Activated naive CD4-positive, alpha-beta T cell treated with anti-CD3 and anti-CD28 coated beads, Interleukin-2, amount 10 ng/mL, durations not matched to agents 7 days and 5 days (primary cell): ENCODE measurements around the gene DSC1.
"Not testable (repeated sequence)": the region's sequence is repeated elsewhere in the genome, so short reads cannot be mapped to it uniquely, and the experiment has no call there.

ENCODE experiments used
- CTCF ChIA-PET: fragments of 350-600 bp; sonication (Branson Sonifier 250); formaldehyde crosslinking; loops from one replicate; lab custom pipeline; 2021; ENCODE audit warnings: antibody characterized with exemption; lab: Charles Lee
- DNase-seq: peaks from one replicate; pipeline ENCODE4 v3.0.0-alpha.2; 2020
- H3K27ac Mint-ChIP-seq: one replicate; pipeline ENCODE4 v1.8.0; 2021; ENCODE audit warnings: mild to moderate bottlenecking, moderate library complexity, mixed read lengths
- H3K27me3 Mint-ChIP-seq: one replicate; pipeline ENCODE4 v1.8.0; 2021; ENCODE audit warnings: mild to moderate bottlenecking, mixed read lengths
- H3K36me3 Mint-ChIP-seq: one replicate; pipeline ENCODE4 v1.8.0; 2021; ENCODE audit warnings: mixed read lengths
- H3K4me1 Mint-ChIP-seq: one replicate; pipeline ENCODE4 v1.8.0; 2021; ENCODE audit warnings: mixed read lengths
- H3K4me3 Mint-ChIP-seq: one replicate; pipeline ENCODE4 v1.8.0; 2021; ENCODE audit warnings: mild to moderate bottlenecking, moderate library complexity, mixed read lengths
- H3K9me3 Mint-ChIP-seq: one replicate; pipeline ENCODE4 v1.8.0; 2021; ENCODE audit warnings: mixed read lengths

DSC1 gene

DNA sequence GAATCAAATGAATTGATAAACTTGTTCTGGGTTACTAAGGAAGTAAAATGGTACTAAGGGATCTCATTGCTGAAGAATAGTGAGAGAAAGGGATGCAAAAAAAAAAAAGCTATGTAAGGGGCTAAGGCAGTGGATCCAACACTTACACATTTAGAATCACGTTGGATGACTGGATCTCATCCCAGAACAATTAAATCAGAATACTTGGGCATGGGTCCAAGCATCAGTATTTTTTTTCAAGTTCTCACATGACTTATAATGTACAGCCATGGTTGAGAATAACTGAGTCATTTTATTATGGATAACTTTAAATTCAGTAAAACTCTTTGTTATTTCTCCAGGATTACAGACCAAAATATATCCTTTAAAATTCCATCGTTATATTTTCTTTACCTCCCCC, 8.5 kb downstream of the DSC1 start:
- CTCF ChIA-PET, result no interaction called here
- Mint-ChIP-seq H3K27ac (no peak overlapping the region), H3K4me1 (no peaks in the 10 kb centered on the region), H3K36me3 (no peaks in the 10 kb centered on the region), H3K4me3 (no peak overlapping the region), H3K9me3 (peaks cover 2% of the 10 kb centered on the region), H3K27me3 (no peaks in the 10 kb centered on the region)
- no peak for DNase-seq

DNA sequence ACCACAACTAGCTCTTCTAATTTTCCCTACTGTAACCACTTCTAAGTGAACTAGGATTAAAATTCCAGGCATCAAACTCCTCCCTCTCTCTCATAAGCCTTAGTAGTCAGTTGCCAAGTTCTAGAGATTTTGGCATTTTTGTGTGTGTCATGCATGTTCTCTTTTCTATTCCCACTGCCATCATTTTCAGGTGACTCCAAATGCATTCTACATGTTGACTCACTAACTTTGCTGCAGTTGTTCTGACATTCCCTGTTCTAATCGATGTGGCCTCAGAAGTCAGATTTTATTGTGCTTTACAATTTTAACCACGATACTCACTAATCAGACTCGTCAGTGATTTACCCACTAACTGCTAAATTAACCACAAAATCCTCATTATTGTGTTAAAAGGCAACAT, 13.3 kb downstream of the DSC1 start:
- Mint-ChIP-seq H3K4me1 (no peaks in the 10 kb centered on the region), H3K9me3 (peaks cover 4% of the 10 kb centered on the region), H3K27ac (no peak overlapping the region), H3K27me3 (no peaks in the 10 kb centered on the region), H3K4me3 (no peak overlapping the region), H3K36me3 (no peaks in the 10 kb centered on the region)
- CTCF ChIA-PET, result no interaction called here
- DNase-seq, result no peak

DNA sequence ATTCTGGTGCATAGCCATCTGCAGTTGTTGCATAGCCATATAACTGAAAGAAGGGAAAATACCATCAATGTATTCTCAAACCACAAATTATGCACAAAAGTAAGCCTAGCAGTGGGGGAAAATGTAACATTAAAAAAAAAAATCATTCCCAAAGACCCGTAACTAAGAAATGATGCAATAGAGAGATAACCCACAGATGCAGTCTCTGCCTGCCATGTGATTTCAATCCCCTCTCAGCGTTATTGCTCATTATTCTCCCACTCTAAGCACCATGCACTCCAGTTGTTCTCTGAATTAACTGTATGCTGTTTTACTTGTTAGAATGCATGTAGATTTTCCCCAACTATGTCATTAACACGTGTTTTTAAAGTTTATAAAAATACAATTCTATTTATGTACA, 14.1 kb downstream of the DSC1 start:
- Mint-ChIP-seq H3K4me1 (no peaks in the 10 kb centered on the region), H3K4me3 (no peak overlapping the region), H3K36me3 (no peaks in the 10 kb centered on the region), H3K27ac (no peak overlapping the region), H3K9me3 (peaks cover 4% of the 10 kb centered on the region), H3K27me3 (no peaks in the 10 kb centered on the region)
- CTCF ChIA-PET, result no interaction called here
- no peak for DNase-seq

DNA sequence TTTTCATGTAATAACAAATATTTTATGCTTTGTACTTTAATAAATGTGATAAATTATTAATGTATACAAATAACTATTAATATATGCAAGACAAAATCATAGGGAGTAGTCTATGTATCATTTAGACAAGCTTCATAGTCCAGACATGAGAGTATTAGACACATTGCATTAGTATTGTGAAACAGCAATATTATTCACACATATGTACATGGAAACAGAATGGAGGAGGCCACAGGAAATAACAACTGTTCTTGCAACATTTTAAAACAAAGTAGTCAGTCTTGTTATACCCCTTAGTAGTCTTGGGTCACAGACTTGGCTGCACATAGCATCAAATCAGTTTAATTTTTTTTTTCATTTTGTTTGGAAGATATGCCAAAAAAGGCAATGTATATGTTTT, 15.8 kb downstream of the DSC1 start:
- no peaks in the 10 kb centered on the region for H3K36me3 Mint-ChIP-seq
- DNase-seq, result no peak
- H3K4me3 Mint-ChIP-seq, result no peak overlapping the region
- no peaks in the 10 kb centered on the region for H3K4me1 Mint-ChIP-seq
- CTCF ChIA-PET, result no interaction called here
- peaks cover 4% of the 10 kb centered on the region for H3K9me3 Mint-ChIP-seq
- no peaks in the 10 kb centered on the region for H3K27me3 Mint-ChIP-seq
- no peak overlapping the region for H3K27ac Mint-ChIP-seq

DNA sequence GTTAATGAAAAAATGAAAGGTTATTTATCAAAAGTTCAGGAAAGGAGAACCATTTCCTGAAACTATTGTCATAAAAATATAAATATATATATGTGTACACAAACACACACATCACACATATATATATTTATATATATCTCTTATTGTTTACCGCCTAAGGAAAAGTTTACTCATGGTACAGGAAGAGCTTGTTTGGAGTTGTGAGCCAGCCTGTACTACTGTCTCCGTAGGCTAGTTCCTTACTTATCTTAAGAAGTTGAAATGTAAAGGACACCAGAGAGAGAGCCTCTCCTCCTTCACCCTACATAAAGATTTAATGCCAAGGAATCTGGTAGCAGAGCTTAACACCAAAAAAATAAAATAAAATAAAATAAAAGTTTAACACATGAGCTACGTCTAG, 19.6 kb downstream of the DSC1 start:
- H3K27ac Mint-ChIP-seq, result no peak overlapping the region
- CTCF ChIA-PET, result no interaction called here
- no peaks in the 10 kb centered on the region for H3K4me1 Mint-ChIP-seq
- no peak overlapping the region for H3K4me3 Mint-ChIP-seq
- no peak for DNase-seq
- H3K27me3 Mint-ChIP-seq, result no peaks in the 10 kb centered on the region
- H3K9me3 Mint-ChIP-seq, result peaks cover 2% of the 10 kb centered on the region
- no peaks in the 10 kb centered on the region for H3K36me3 Mint-ChIP-seq

GRCh38 chr18:31138709-31139108, 23.9 kb downstream of the DSC1 start:
- DNase-seq, result no peak
- Mint-ChIP-seq H3K9me3 (no peaks in the 10 kb centered on the region), H3K27ac (no peak overlapping the region), H3K36me3 (no peaks in the 10 kb centered on the region), H3K4me1 (no peaks in the 10 kb centered on the region), H3K27me3 (no peaks in the 10 kb centered on the region), H3K4me3 (no peak overlapping the region)
- CTCF ChIA-PET, result no interaction called here

- no peak for DNase-seq
- Mint-ChIP-seq H3K9me3 (no peaks in the 10 kb centered on the region), H3K4me3 (no peak overlapping the region), H3K27ac (no peak overlapping the region), H3K4me1 (no peaks in the 10 kb centered on the region), H3K27me3 (no peaks in the 10 kb centered on the region), H3K36me3 (no peaks in the 10 kb centered on the region)
- CTCF ChIA-PET, result no interaction called here
Measured at GRCh38 chr18:31134988-31135529, 27.6 kb downstream of the DSC1 start.

DNA sequence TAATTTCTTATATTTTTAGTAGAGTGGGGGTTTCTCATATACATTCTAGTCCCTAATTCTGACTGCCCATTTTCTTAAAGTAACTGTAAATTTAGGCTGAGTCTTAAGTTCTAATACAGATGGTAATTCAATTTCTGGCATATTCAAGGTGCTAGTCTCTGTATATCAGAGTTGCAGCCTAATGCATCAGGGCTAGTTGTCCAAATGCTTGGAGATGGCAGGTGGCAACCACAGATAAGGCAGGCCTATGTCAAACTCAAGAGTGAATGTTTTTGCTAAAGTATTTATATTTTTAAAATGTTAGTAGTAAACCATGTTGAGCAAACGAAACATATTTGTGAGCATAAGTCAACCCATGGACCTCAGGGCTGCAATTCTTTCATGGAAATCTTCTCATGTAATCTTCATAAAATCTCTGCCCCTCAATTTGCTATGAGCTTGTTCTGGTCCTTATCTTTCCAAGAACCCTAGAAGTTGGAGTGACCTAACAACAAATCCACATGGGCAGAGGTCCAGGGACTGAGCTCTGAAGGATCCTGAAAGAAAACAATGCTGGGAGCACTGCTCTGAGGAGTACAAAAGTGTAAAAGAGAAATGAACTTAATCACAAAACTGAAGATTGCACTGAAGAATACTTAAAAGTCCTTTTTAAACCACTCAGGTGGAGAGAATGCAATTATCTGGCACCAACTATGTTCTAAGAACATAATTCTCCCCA, 33.1 kb downstream of the DSC1 start:
- no peaks in the 10 kb centered on the region for H3K27me3 Mint-ChIP-seq
- CTCF ChIA-PET, result no interaction called here

GRCh38 chr18:31125878-31126277, 36.8 kb downstream of the DSC1 start:
- Mint-ChIP-seq H3K9me3 (peaks cover 2% of the 10 kb centered on the region), H3K36me3 (no peaks in the 10 kb centered on the region), H3K27me3 (no peaks in the 10 kb centered on the region), H3K27ac (no peak overlapping the region), H3K4me1 (peaks cover under 1% of the 10 kb centered on the region), H3K4me3 (no peak overlapping the region)
- no peak for DNase-seq
- CTCF ChIA-PET, result no interaction called here

More for the DNA sequence above, 33.1 kb downstream of the DSC1 start:
- H3K27ac Mint-ChIP-seq, result no peak overlapping the region
- no peak for DNase-seq
- H3K4me1 Mint-ChIP-seq, result no peaks in the 10 kb centered on the region
- H3K36me3 Mint-ChIP-seq, result no peaks in the 10 kb centered on the region
- H3K9me3 Mint-ChIP-seq, result no peaks in the 10 kb centered on the region
- no peak overlapping the region for H3K4me3 Mint-ChIP-seq

DNA sequence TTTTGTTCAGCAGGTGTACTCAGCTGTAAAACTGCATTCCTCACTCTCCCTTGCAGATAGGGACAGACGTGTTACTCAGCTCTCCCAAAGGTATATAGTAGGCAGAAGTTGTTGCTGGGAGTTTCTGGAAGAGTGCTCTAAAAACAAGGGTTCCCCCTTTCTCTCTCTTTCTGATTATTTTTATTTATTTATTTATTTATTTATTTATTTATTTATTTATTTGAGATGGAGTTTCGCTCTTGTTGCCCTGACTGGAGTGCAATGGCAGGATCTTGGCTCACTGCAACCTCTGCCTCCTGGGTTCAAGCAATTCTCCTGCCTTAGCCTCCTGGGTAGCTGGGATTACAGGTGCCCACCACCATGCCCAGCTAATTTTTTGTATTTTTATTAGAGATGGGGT, 39.5 kb downstream of the DSC1 start:
- H3K4me3 Mint-ChIP-seq, H3K9me3 Mint-ChIP-seq, H3K27me3 Mint-ChIP-seq, DNase-seq, CTCF ChIA-PET, H3K4me1 Mint-ChIP-seq, H3K27ac Mint-ChIP-seq, H3K36me3 Mint-ChIP-seq: not testable (repeated sequence)

GRCh38 chr18:31120594-31120993, 42.1 kb downstream of the DSC1 start:
- Mint-ChIP-seq H3K27ac (no peak overlapping the region), H3K27me3 (no peaks in the 10 kb centered on the region), H3K36me3 (no peaks in the 10 kb centered on the region), H3K4me1 (peaks cover 5% of the 10 kb centered on the region), H3K4me3 (no peak overlapping the region), H3K9me3 (peaks cover 8% of the 10 kb centered on the region)
- CTCF ChIA-PET, result no interaction called here
- no peak for DNase-seq

DNA sequence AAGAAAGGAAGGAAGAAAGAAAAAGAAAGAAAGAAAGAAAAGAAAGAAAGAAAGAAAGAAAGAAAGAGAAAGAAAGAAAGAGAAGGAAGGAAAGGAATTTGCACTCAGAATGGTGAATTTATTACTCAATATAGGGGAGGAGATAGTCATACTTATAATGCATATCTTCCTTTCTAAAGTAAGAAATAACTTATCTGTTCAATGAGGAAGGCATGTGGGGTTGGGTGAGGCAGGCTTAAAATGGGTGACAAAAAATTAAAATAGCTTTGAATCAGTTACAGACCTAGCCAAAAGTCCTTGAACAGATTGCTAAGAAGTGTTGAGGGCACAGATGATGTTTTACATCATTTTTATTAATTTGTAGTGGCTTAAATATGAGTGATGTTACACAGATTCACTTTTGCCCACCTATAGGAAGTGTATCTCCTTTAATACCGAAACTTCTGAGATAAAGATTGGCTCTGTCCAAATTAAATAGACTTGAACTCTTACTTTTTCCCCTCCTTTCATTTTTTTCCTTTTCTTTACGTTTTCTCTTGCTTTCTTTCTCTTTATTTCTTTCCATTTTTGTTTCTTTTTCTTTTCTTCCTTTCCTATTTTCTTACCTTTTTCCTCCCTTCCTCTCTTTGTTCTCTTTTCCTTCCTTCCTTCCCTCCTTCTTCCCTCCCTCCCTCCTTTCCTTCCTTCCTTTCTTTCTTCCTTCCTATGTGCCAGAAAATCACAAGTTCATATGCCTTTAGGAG, 45.6 kb downstream of the DSC1 start:
- Mint-ChIP-seq H3K36me3 (no peaks in the 10 kb centered on the region), H3K27ac (no peak overlapping the region), H3K9me3 (peaks cover 7% of the 10 kb centered on the region), H3K4me3 (no peak overlapping the region), H3K27me3 (no peaks in the 10 kb centered on the region), H3K4me1 (peaks cover 5% of the 10 kb centered on the region)
- CTCF ChIA-PET, result no interaction called here
- no peak for DNase-seq

GRCh38 chr18:31112804-31113203, 49.9 kb downstream of the DSC1 start:
- Mint-ChIP-seq H3K36me3 (no peaks in the 10 kb centered on the region), H3K27ac (no peak overlapping the region), H3K9me3 (peaks cover 2% of the 10 kb centered on the region), H3K4me1 (no peaks in the 10 kb centered on the region), H3K27me3 (no peaks in the 10 kb centered on the region), H3K4me3 (no peak overlapping the region)
- CTCF ChIA-PET, result no interaction called here
- DNase-seq, result no peak

DNA sequence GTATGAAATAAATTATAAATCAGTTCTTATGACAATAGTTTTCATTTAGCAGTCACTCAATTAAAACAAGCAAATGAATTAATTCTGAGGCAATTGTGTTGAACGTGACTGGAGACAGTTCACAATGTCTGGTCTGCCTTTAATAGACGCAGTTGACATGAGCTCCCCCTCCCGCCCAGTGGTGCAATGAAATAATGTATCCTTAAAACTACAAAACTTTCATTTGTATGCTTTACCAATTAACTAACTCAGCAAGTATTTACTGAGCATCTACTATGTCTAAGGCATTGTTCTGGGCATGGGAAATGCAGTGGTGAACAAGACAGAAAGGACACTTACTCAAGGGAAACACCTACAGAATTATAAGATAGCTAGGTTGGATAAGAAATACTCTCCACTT, 56.9 kb downstream of the DSC1 start:
- H3K27me3 Mint-ChIP-seq, result peaks cover 18% of the 10 kb centered on the region
- no peaks in the 10 kb centered on the region for H3K9me3 Mint-ChIP-seq
- no peaks in the 10 kb centered on the region for H3K36me3 Mint-ChIP-seq
- CTCF ChIA-PET, result no interaction called here
- H3K4me3 Mint-ChIP-seq, result no peak overlapping the region
- H3K4me1 Mint-ChIP-seq, result no peaks in the 10 kb centered on the region
- no peak for DNase-seq
- no peak overlapping the region for H3K27ac Mint-ChIP-seq

- Mint-ChIP-seq H3K4me1 (no peaks in the 10 kb centered on the region), H3K36me3 (no peaks in the 10 kb centered on the region), H3K4me3 (no peak overlapping the region), H3K27me3 (peaks cover 28% of the 10 kb centered on the region), H3K27ac (no peak overlapping the region), H3K9me3 (no peaks in the 10 kb centered on the region)
- CTCF ChIA-PET, result no interaction called here
- DNase-seq, result no peak
Measured at GRCh38 chr18:31104444-31104843, 58.2 kb downstream of the DSC1 start.
